ENCODE data around the gene GADL1.

GADL1 gene

GRCh38 chr3:30933478-30934207, 39.2 kb upstream of the GADL1 start:
- no peak for DNase-seq (ENCODE audit: low spot score)
- POLR2A ChIA-PET (ENCODE audit: low non-redundant PET), result no interaction called here
- H3K27ac ChIP-seq, result no peak overlapping the region
- CTCF ChIA-PET, result interaction anchor here (0.6 to 1.1 kb wide), 3 partner anchors 25 to 170 kb away, joined by 3 to 5 read pairs (median 3); no protein-coding TSS in a partner anchor
- TF ChIP-seq, protein P1, sequence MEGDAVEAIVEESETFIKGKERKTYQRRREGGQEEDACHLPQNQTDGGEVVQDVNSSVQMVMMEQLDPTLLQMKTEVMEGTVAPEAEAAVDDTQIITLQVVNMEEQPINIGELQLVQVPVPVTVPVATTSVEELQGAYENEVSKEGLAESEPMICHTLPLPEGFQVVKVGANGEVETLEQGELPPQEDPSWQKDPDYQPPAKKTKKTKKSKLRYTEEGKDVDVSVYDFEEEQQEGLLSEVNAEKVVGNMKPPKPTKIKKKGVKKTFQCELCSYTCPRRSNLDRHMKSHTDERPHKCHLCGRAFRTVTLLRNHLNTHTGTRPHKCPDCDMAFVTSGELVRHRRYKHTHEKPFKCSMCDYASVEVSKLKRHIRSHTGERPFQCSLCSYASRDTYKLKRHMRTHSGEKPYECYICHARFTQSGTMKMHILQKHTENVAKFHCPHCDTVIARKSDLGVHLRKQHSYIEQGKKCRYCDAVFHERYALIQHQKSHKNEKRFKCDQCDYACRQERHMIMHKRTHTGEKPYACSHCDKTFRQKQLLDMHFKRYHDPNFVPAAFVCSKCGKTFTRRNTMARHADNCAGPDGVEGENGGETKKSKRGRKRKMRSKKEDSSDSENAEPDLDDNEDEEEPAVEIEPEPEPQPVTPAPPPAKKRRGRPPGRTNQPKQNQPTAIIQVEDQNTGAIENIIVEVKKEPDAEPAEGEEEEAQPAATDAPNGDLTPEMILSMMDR (conservative IDR thresholded peaks at IDR 0.05; ENCODE audit: low read depth), result no peak

- ChIA-PET CTCF (no interaction called here), POLR2A (ENCODE audit: low non-redundant PET) (no interaction called here)
- no peak for DNase-seq (ENCODE audit: low spot score)
- H3K27ac ChIP-seq, result no peak overlapping the region
- TF ChIP-seq, protein P1 (conservative IDR thresholded peaks at IDR 0.05; ENCODE audit: low read depth), result no peak
Observed at GRCh38 chr3:30932513-30933098, 38.1 kb upstream of the GADL1 start.

DNA sequence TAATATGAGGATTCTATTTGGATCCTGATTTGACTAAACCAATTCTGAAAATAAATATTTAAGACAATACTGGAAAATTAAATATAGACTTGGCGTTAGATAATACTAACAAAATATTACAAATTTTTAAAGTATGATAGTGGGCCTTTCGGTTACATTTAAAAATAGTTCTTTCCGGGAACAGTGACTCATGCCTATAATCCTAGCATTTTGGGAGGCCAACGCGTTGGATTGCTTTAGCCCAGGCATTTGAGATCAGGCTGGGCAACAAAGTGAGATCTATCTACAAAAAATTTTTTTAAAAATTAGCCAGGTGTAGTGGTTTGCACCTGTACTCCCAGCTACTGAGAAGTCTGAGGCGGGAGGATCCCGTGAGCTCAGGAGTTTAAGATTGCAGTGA, 30.3 kb upstream of the GADL1 start:
- TF ChIP-seq, protein P1 (conservative IDR thresholded peaks at IDR 0.05; ENCODE audit: low read depth), result no peak
- POLR2A ChIA-PET (ENCODE audit: low non-redundant PET), result no interaction called here
- H3K27ac ChIP-seq, result no peak overlapping the region
- no peak for DNase-seq (ENCODE audit: low spot score)
- CTCF ChIA-PET, result no interaction called here

GRCh38 chr3:30919564-30919963, 25.1 kb upstream of the GADL1 start:
- no peak overlapping the region for H3K27ac ChIP-seq
- POLR2A ChIA-PET (ENCODE audit: low non-redundant PET), result no interaction called here
- CTCF ChIA-PET, result no interaction called here
- no peak for DNase-seq (ENCODE audit: low spot score)
- TF ChIP-seq, protein P1 (conservative IDR thresholded peaks at IDR 0.05; ENCODE audit: low read depth), result no peak

GRCh38 chr3:30918761-30919160, 24.3 kb upstream of the GADL1 start:
- no peak overlapping the region for H3K27ac ChIP-seq
- POLR2A ChIA-PET (ENCODE audit: low non-redundant PET), result no interaction called here
- DNase-seq (ENCODE audit: low spot score), result no peak
- CTCF ChIA-PET, result no interaction called here
- TF ChIP-seq, protein P1 (conservative IDR thresholded peaks at IDR 0.05; ENCODE audit: low read depth), result no peak

- CTCF ChIA-PET, result no interaction called here
- TF ChIP-seq, protein P1 (conservative IDR thresholded peaks at IDR 0.05; ENCODE audit: low read depth), result no peak
- POLR2A ChIA-PET (ENCODE audit: low non-redundant PET), result no interaction called here
- H3K27ac ChIP-seq, result no peak overlapping the region
- DNase-seq (ENCODE audit: low spot score), result no peak
Observed at GRCh38 chr3:30915782-30916181, 21.3 kb upstream of the GADL1 start.

Measured in RWPE1 (cell line).